DND-41 (cell line): ENCODE results near the gene EIF4E.
A peak's percentile ranks its signal among the peaks of the same experiment; 100 is the strongest.

ENCODE experiments used
- ATAC-seq: fragments of 200-7000 bp; cut with Tn5 transposase; 3 replicates; pipeline ENCODE4 v1.9.1; 2021; ENCODE audit warnings: low read depth; ENCODE audit not compliant: insufficient read depth
- DNase-seq: peaks from one replicate; pipeline ENCODE4 v3.0.0-alpha.2; 2020
- H2AFZ ChIP-seq: 2 replicates; pipeline ENCODE4 v1.6.0; 2012; ENCODE audit warnings: low read depth, low read length
- H3K27ac ChIP-seq: 2 replicates; pipeline ENCODE4 v1.5.1; 2012; ENCODE audit warnings: low read length, inconsistent platforms
- H3K27me3 ChIP-seq: fragments of 200-600 bp; sonication (generic); 2 replicates; pipeline ENCODE4 v1.6.0; 2012; ENCODE audit warnings: low read length, mild to moderate bottlenecking, inconsistent platforms; ENCODE audit not compliant: insufficient read depth, poor library complexity
- H3K36me3 ChIP-seq: 2 replicates; pipeline ENCODE4 v1.5.1; 2012; ENCODE audit warnings: low read length, inconsistent platforms; ENCODE audit not compliant: insufficient read depth
- H3K4me1 ChIP-seq: 2 replicates; pipeline ENCODE4 v1.5.1; 2012; ENCODE audit warnings: mild to moderate bottlenecking, low read length; ENCODE audit not compliant: insufficient read depth
- H3K4me2 ChIP-seq: 2 replicates; pipeline ENCODE4 v1.6.0; 2012; ENCODE audit warnings: mild to moderate bottlenecking, moderate library complexity, low read length, inconsistent platforms; ENCODE audit not compliant: insufficient read depth
- H3K4me3 ChIP-seq, 2 experiments: fragments of 200-600 bp in 1 of 2; shearing (Covaris generic) in 1 of 2; 2 replicates each; pipeline ENCODE4 v1.5.1; 2012 to 2016; ENCODE audit warnings: inconsistent platforms in 2 of 2, low read length in 2 of 2, mild to moderate bottlenecking in 2 of 2, low read depth in 1 of 2, moderate library complexity in 1 of 2
- H3K79me2 ChIP-seq: 2 replicates; pipeline ENCODE4 v1.6.0; 2012; ENCODE audit warnings: low read length, inconsistent platforms; ENCODE audit not compliant: insufficient read depth
- H3K9ac ChIP-seq: 2 replicates; pipeline ENCODE4 v1.6.0; 2012; ENCODE audit warnings: low read depth, mild to moderate bottlenecking, inconsistent platforms, low read length, moderate library complexity
- H3K9me3 ChIP-seq: 2 replicates; pipeline ENCODE4 v1.5.1; 2012; ENCODE audit warnings: low read length, moderate library complexity, mild to moderate bottlenecking, inconsistent platforms; ENCODE audit not compliant: insufficient read depth, severe bottlenecking
- H4K20me1 ChIP-seq: 2 replicates; pipeline ENCODE4 v1.6.0; 2012; ENCODE audit warnings: low read length; ENCODE audit not compliant: insufficient read depth
- EZH2 ChIP-seq: IDR thresholded peaks from 3 replicates; pipeline ENCODE4 v1.6.1; 2012; ENCODE audit warnings: borderline replicate concordance, low read depth, mild to moderate bottlenecking, moderate library complexity, low read length, inconsistent platforms; ENCODE audit not compliant: severe bottlenecking
- TF ChIP-seq, protein P1 (sequence below): IDR thresholded peaks from 2 replicates; pipeline ENCODE4 v1.5.1; 2012; ENCODE audit warnings: borderline replicate concordance, low read length, moderate library complexity, mild to moderate bottlenecking; ENCODE audit not compliant: poor library complexity, severe bottlenecking; ENCODE audit errors: extremely low read depth

Gene EIF4E

DNA sequence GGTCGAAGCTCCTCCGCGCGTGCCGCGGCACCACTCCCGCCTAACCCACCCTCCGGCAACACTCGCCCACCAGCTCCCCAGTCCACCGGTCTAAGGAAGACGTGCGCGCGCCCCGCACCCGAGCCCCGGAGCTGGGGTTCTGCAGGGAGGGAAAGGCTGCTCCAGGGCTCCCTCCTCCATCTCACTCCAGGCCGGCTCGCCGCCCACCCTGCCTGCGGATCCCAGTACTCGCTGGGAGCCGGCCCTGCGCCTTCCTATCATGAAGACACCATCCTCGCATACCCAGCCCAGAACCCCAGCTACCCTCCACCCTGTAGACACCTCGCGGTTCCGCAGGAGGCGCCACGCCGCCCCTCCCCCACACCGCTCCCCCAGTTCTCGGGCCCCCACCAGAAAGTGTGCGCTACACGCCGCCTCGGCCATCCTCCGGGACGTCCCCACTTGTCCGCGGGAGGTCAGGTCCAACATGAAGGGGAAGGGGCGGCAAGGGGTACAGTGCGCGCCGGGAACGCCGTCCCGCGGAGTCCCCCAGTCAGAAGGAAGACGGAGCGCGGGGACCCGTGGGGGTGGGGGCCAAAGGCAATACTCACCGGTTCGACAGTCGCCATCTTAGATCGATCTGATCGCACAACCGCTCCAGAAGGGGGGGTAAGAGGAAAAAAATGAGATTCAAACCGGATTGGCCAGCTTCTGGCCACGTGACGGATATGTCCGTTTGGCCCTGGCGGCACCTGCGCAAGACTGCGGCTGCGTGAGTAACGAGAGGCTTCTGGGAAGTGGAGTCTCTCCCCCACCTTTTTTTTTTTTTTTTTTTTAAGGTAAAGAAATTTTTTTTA is at the start of gene EIF4E:
EIF4E (minus strand) TSS at position 629 of the 836 bp plus-strand sequence; CDS start at position 608, 21 bp downstream.
- no peaks in the 10 kb centered on the region for H3K27me3 ChIP-seq
- peak within 1 kb of the TSS; percentile 58 to 84 for H3K4me3 ChIP-seq
- ATAC-seq (peak; percentile 78), DNase-seq (peak; percentile 98)
- peaks cover 34% of the 10 kb centered on the region for H4K20me1 ChIP-seq
- H2AFZ ChIP-seq = peak within 1 kb of the TSS; percentile 99
- TF ChIP-seq, protein P1, sequence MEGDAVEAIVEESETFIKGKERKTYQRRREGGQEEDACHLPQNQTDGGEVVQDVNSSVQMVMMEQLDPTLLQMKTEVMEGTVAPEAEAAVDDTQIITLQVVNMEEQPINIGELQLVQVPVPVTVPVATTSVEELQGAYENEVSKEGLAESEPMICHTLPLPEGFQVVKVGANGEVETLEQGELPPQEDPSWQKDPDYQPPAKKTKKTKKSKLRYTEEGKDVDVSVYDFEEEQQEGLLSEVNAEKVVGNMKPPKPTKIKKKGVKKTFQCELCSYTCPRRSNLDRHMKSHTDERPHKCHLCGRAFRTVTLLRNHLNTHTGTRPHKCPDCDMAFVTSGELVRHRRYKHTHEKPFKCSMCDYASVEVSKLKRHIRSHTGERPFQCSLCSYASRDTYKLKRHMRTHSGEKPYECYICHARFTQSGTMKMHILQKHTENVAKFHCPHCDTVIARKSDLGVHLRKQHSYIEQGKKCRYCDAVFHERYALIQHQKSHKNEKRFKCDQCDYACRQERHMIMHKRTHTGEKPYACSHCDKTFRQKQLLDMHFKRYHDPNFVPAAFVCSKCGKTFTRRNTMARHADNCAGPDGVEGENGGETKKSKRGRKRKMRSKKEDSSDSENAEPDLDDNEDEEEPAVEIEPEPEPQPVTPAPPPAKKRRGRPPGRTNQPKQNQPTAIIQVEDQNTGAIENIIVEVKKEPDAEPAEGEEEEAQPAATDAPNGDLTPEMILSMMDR = peak; percentile 38
- TF ChIP-seq EZH2 = no peak
- peak within 1 kb of the TSS; percentile 89 for H3K9ac ChIP-seq
- peaks cover 61% of the 10 kb centered on the region for H3K79me2 ChIP-seq
- H3K9me3 ChIP-seq = no peaks in the 10 kb centered on the region
- peak within 1 kb of the TSS; percentile 66 for H3K4me2 ChIP-seq
- H3K27ac ChIP-seq = peak within 1 kb of the TSS; percentile 95
- peaks cover 20% of the 10 kb centered on the region for H3K36me3 ChIP-seq
- peaks cover 32% of the 10 kb centered on the region for H3K4me1 ChIP-seq

GRCh38 chr4:98977557-98977956 is 48.6 kb upstream of the EIF4E start:
- H3K27me3 ChIP-seq = no peaks in the 10 kb centered on the region
- no peak for TF ChIP-seq EZH2
- TF ChIP-seq, protein P1 = no peak
- H3K9me3 ChIP-seq = no peaks in the 10 kb centered on the region
- no peak overlapping the region for H2AFZ ChIP-seq
- H3K36me3 ChIP-seq = no peaks in the 10 kb centered on the region
- no peak overlapping the region for H3K27ac ChIP-seq
- no peaks in the 10 kb centered on the region for H3K4me1 ChIP-seq
- DNase-seq (no peak), ATAC-seq (no peak)
- no peaks in the 10 kb centered on the region for H4K20me1 ChIP-seq
- no peak overlapping the region for H3K4me2 ChIP-seq
- no peak overlapping the region for H3K9ac ChIP-seq
- no peaks in the 10 kb centered on the region for H3K79me2 ChIP-seq
- no peak overlapping the region for H3K4me3 ChIP-seq

DNA sequence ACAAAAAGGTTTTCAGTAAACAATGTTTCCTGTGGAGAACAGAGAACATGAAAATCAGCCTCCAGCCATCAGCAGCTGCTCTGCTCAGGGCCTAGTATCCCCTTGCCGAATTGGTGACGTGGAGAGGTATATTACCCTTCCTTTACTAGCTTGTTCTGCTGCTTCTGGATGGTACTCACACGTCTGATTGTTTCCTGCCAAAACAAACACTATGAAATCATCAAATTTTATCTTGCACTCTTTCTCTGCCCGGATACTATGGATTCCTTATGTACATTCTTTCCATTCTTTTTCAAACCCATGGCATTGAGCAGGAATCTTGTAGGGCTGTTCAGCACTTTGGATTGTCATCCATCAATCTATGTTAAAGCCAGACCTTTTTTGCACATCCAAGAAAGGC is 47.8 kb upstream of the EIF4E start:
- Histone ChIP-seq H3K9me3 (no peaks in the 10 kb centered on the region), H2AFZ (no peak overlapping the region), H3K79me2 (no peaks in the 10 kb centered on the region), H3K4me2 (no peak overlapping the region), H3K4me3 (no peak overlapping the region), H3K4me1 (no peaks in the 10 kb centered on the region), H3K36me3 (no peaks in the 10 kb centered on the region), H3K27ac (no peak overlapping the region), H3K27me3 (no peaks in the 10 kb centered on the region), H4K20me1 (no peaks in the 10 kb centered on the region), H3K9ac (no peak overlapping the region)
- DNase-seq = no peak
- no peak for TF ChIP-seq EZH2
- TF ChIP-seq, protein P1 = no peak
- no peak for ATAC-seq
